Right kidney (tissue), 1 donor: ENCODE results near the gene WLS.

Experiments used
- DNase-seq: peaks from one replicate; pipeline ENCODE4 v3.0.0-alpha.2; 2016

Gene WLS

GRCh38 chr1:68229650-68230483 is 2.5 kb downstream of the WLS start:
- DNase-seq, result no peak

- peak; percentile 26 for DNase-seq
Measured at GRCh38 chr1:68228851-68229250, 3.5 kb downstream of the WLS start.

DNA sequence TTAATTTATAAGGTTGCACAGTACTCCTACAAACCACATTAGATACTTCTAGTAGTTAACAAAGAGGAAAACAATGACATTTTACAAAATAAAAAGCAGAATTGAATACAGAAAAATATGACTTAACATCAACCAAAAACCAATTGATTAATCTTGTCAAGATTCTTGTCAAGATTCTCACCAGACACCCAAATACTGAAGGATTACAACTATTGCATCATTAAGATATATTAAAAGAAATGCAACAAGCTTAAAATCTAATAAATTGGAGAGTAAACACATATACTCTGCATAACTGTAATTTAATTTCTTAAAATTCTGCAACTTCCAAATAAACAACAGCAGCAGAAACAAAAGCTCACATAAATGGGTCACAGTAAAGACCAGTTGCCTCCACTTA is 4.7 kb downstream of the WLS start:
- no peak for DNase-seq

- no peak for DNase-seq
Measured at GRCh38 chr1:68225781-68226180, 6.5 kb downstream of the WLS start.

- no peak for DNase-seq
Measured at GRCh38 chr1:68223687-68224086, 8.6 kb downstream of the WLS start.

- DNase-seq, result no peak
Measured at GRCh38 chr1:68221980-68222373, 10.3 kb downstream of the WLS start.

- no peak for DNase-seq
Measured at GRCh38 chr1:68221001-68221979, 11.0 kb downstream of the WLS start.

DNA sequence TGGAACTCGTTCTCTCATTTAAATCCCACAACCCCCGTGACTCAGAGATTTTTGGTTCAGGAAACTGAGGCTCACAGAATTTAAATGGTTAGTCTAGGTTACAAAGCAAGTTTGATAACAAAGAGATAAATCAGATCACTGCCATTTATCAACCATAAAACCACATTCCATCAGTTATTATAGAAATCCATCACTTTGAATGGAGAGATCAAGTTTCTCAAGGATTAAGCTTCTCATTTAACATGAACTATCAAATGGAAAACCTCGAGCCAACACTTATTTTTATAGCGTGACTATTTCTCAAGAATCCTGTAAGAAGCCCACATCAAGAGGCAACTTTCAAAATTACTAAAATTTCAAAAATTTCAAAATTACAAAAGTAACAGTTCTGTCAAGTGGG is 11.9 kb downstream of the WLS start:
- no peak for DNase-seq

DNA sequence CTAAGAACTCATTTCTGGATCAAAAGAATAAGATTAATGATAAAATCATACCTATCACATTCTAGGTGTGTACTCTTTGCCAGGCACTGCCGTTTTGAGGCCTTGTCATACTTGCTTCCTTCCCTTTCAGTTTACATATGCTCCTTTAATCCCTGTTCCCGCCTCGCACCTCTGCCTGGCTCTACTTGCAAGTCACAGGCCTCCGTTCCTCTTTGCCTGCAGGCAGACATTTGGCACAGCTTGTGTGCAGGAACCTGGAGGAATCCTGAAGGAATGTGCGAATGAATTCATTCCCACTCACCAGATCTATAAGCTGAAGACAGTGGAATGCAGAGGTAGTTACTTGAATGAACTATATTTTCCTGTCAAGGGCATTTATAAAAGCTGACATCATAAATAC is 13.8 kb downstream of the WLS start:
- DNase-seq, result no peak

DNA sequence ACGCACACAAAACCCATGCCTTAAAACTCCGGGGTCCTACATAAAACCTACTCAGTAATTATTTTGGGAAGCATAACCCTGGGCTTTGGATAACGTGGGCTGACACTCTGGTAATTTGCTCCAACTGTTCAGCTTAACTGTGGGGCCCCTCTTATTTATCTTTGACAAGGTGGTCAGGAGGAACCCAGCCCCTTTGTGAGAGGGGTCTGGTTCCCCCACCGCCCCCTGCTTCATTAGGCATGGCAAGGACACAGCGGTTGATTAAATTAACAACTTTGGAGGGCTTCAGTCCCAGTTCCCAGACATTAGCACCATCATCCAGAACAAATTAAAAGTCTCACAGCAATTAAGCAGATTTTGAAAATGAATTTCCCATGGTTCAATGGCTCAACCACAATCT is 14.7 kb downstream of the WLS start:
- no peak for DNase-seq

DNA sequence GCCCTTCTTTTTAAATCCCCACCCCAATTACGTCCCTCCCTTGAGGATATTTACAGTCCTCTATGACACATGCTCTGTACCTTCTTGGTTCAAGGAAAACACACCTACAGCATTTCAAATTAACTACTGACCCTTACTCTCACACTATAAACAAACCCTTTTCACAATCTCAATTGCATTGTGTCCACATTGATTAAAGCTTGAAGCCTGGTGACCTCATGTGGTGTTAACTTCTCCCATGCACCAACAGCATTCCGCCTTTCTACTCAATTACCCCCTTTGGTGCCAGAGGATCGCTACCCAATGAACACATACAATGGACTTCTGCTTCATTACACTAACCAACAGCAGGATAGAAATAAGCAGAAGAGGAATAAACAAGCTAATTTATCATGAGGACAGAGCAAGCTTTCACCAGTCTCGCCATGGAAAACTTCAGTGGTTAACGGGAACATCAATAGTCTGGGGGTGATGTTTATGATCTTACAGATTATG is 15.2 kb downstream of the WLS start:
- no peak for DNase-seq

GRCh38 chr1:68216089-68216772 is 16.1 kb downstream of the WLS start:
- DNase-seq, result no peak

GRCh38 chr1:68213843-68214242 is 18.5 kb downstream of the WLS start:
- DNase-seq, result no peak

DNA sequence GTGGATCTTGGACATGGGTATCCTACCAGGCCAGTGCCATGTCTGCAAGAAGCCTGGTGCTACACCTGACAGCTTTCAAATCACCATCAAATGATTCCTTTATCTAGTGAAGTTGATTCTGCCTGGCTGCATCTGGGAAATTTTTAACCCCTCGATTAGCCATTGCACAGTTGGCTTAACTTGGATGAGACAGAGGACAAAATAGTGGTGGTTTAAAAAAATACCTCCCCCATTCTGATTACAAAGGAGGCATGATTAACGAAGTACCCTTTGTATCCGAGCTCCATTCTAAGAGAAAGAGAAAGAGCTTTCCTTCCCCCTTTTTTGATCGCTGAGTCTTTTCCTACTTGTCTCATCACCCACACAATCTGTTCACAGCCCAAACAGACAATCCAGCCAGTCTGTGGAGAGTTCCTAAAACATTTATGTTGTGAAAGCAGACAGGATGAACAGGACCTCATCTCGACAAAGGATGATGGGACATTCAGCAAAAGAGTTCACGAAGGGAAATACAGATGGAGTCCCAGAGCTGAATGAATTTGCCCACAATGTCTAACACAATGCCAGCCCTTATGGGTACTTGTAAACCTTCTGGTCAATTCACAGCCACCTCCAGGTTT is 20.5 kb downstream of the WLS start:
- DNase-seq, result no peak

GRCh38 chr1:68210829-68211228 is 21.5 kb downstream of the WLS start:
- no peak for DNase-seq

DNA sequence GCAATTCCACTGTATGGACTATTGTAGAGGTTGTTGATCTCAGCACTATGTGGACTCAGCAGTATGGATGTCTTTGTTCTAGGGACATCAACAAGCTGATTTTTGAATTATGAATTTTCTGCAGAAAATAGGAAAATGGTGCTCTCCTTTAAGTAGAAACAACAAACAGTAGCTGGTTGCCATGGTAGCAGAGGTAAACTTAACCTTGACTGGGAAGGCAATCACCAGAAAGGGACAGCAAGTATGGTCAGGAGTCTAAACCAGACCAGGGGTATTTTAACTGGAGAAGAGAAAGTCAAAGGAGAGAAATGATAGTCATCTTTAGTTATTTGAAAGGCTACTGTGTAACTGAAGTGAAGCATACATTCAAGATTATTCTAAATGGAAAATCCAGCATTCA is 22.3 kb downstream of the WLS start:
- DNase-seq, result no peak

- DNase-seq, result no peak
Measured at GRCh38 chr1:68206848-68207689, 25.3 kb downstream of the WLS start.

- DNase-seq, result no peak
Measured at GRCh38 chr1:68205794-68206358, 26.4 kb downstream of the WLS start.

DNA sequence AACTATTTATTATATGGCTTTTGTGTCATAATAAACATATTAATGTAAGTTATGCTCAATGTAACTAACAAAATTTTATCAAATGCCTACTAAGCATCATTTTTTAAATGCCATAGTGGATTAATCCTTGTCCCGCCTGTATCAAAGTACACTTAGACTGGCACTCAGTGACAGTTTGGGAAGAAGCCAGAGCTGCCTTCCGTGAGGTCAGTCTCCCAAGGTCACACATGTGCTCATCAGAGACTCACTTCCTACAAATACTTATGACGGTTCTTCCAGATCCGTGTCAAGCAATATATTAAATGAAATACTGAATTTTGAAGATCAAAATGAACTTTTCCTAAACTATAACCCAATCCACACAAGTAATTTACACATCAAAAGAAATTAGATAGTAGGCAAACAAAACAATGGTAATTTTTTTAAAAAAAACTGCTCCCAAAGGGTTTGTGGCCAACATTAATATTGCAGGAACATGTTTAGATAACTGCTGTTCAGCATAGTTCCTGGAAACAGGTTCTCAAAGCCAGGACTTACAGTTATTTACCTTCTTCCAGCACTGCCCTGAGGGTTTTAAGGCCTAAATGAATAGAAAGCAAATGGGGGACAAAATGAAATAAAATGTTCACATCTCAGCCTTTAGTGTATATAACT is 27.2 kb downstream of the WLS start:
- no peak for DNase-seq

- DNase-seq, result no peak
Measured at GRCh38 chr1:68202239-68202832, 30.0 kb downstream of the WLS start.
